Measurements from ENCODE around the gene RANBP9. TPM values are rescaled to one million over a fixed set of nuclear protein-coding genes. Genes with fewer than 3 reads are reported as not detected.
A peak's percentile ranks its signal among the peaks of the same experiment; 100 is the strongest.

Gene RANBP9
- total RNA-seq, 1 experiment from 2014 or later, result 17.5 TPM

GRCh38 chr6:13662651-13663334 lies 48.8 kb downstream of the RANBP9 start:
- Histone ChIP-seq H3K4me3 (ENCODE audit: low read length) (no peak overlapping the region), H2AFZ (ENCODE audit: low read length) (no peak overlapping the region), H3K9me2 (replicated peaks; ENCODE audit: insufficient read depth, low read length) (no peaks in the 10 kb centered on the region), H3K36me3 (ENCODE audit: insufficient read depth, low read length) (no peaks in the 10 kb centered on the region), H3K4me1 (ENCODE audit: low read length) (peaks cover 14% of the 10 kb centered on the region), H3K4me2 (ENCODE audit: low read depth, low read length, poor library complexity, severe bottlenecking) (peak overlapping the region; percentile 12), H4K20me1 (ENCODE audit: insufficient read depth, low read depth, low read length) (peaks cover 66% of the 10 kb centered on the region), H3K27ac (ENCODE audit: low read length) (no peak overlapping the region), H3K79me2 (ENCODE audit: low read length) (peaks cover 85% of the 10 kb centered on the region), H3K27me3 (ENCODE audit: low read length) (no peaks in the 10 kb centered on the region), H3K9me3 (ENCODE audit: low read length) (no peaks in the 10 kb centered on the region), H3K9ac (ENCODE audit: low read length) (no peak overlapping the region)
- DNase-seq, result no peak

GRCh38 chr6:13661647-13662046 lies 50.0 kb downstream of the RANBP9 start:
- no peak for DNase-seq
- Histone ChIP-seq H3K9me2 (replicated peaks; ENCODE audit: insufficient read depth, low read length) (no peaks in the 10 kb centered on the region), H3K27me3 (ENCODE audit: low read length) (no peaks in the 10 kb centered on the region), H3K4me2 (ENCODE audit: low read depth, low read length, poor library complexity, severe bottlenecking) (no peak overlapping the region), H2AFZ (ENCODE audit: low read length) (no peak overlapping the region), H3K4me1 (ENCODE audit: low read length) (peaks cover 14% of the 10 kb centered on the region), H3K4me3 (ENCODE audit: low read length) (no peak overlapping the region), H3K9ac (ENCODE audit: low read length) (no peak overlapping the region), H3K9me3 (ENCODE audit: low read length) (no peaks in the 10 kb centered on the region), H3K79me2 (ENCODE audit: low read length) (peaks cover 83% of the 10 kb centered on the region), H3K36me3 (ENCODE audit: insufficient read depth, low read length) (no peaks in the 10 kb centered on the region), H4K20me1 (ENCODE audit: insufficient read depth, low read depth, low read length) (peaks cover 56% of the 10 kb centered on the region), H3K27ac (ENCODE audit: low read length) (no peak overlapping the region)

DNA sequence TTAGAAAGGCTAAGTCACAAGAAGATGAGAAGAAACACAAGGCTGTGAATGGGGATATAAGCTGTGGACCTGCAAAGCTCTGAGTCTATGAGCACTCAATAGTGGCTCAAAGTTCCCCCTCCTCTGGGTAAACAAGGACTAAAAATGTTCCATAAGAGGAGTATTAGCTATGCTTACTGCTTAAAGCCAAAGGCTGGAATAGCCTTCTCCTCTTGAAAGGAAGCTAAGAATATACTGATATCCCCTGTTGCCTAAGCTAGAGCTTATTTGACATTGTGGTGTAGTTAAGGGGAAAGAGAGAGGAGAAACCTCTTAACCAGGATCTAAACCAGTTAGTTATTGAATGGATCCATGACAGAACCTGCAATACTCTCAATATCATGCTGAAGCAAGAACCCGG lies 50.7 kb downstream of the RANBP9 start:
- Histone ChIP-seq H3K9ac (ENCODE audit: low read length) (no peak overlapping the region), H3K27me3 (ENCODE audit: low read length) (no peaks in the 10 kb centered on the region), H3K79me2 (ENCODE audit: low read length) (peaks cover 81% of the 10 kb centered on the region), H4K20me1 (ENCODE audit: insufficient read depth, low read depth, low read length) (peaks cover 53% of the 10 kb centered on the region), H3K27ac (ENCODE audit: low read length) (no peak overlapping the region), H2AFZ (ENCODE audit: low read length) (no peak overlapping the region), H3K4me3 (ENCODE audit: low read length) (no peak overlapping the region), H3K9me2 (replicated peaks; ENCODE audit: insufficient read depth, low read length) (no peaks in the 10 kb centered on the region), H3K9me3 (ENCODE audit: low read length) (no peaks in the 10 kb centered on the region), H3K4me2 (ENCODE audit: low read depth, low read length, poor library complexity, severe bottlenecking) (no peak overlapping the region), H3K4me1 (ENCODE audit: low read length) (peaks cover 14% of the 10 kb centered on the region), H3K36me3 (ENCODE audit: insufficient read depth, low read length) (no peaks in the 10 kb centered on the region)
- no peak for DNase-seq

DNA sequence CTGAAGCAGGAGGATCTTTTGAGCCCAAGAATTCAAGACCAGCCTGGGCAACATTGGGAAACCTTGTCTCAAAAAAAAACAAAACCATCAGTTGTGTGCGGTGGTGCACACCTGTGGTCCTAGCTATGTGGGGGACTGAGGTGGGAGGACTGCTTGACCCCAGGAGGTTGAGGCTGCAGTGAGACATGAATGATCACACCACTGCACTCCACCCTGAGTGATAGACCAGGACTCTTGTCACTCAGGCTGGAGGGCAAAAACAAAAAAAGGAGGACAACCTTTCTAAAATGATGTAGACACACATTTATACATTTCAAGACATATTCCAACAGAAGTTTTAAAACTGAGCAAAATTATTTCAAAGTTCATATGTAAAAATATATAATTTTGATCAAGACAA lies 51.4 kb downstream of the RANBP9 start:
- Histone ChIP-seq H3K36me3 (ENCODE audit: insufficient read depth, low read length) (no peaks in the 10 kb centered on the region), H4K20me1 (ENCODE audit: insufficient read depth, low read depth, low read length) (peaks cover 47% of the 10 kb centered on the region), H3K9me2 (replicated peaks; ENCODE audit: insufficient read depth, low read length) (no peaks in the 10 kb centered on the region), H3K4me3 (ENCODE audit: low read length) (no peak overlapping the region), H3K9me3 (ENCODE audit: low read length) (no peaks in the 10 kb centered on the region), H3K4me1 (ENCODE audit: low read length) (peaks cover 14% of the 10 kb centered on the region), H3K27ac (ENCODE audit: low read length) (no peak overlapping the region), H3K9ac (ENCODE audit: low read length) (no peak overlapping the region), H3K4me2 (ENCODE audit: low read depth, low read length, poor library complexity, severe bottlenecking) (no peak overlapping the region), H3K27me3 (ENCODE audit: low read length) (no peaks in the 10 kb centered on the region), H3K79me2 (ENCODE audit: low read length) (peaks cover 75% of the 10 kb centered on the region), H2AFZ (ENCODE audit: low read length) (no peak overlapping the region)
- no peak for DNase-seq

DNA sequence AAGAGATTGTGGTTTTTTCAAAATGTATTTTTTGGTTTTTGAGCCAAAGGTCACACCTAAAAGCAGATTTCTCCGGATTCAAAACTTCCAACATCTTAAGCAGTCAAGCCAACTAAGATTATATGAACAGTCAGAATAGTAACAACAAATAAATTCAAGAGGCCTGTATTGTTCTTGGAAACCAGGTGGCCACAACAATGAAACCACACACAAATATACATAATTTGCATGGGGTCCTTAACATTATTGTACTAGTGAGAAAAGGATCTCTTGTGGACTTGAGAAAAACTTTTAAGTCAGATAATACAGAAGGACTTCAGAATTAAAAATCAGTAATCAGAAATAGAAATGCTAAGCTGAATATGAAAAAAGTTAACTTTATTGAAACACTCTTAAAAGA lies 55.9 kb downstream of the RANBP9 start:
- Histone ChIP-seq H3K9me3 (ENCODE audit: low read length) (no peaks in the 10 kb centered on the region), H3K27ac (ENCODE audit: low read length) (no peak overlapping the region), H3K4me1 (ENCODE audit: low read length) (no peaks in the 10 kb centered on the region), H2AFZ (ENCODE audit: low read length) (no peak overlapping the region), H3K9me2 (replicated peaks; ENCODE audit: insufficient read depth, low read length) (no peaks in the 10 kb centered on the region), H4K20me1 (ENCODE audit: insufficient read depth, low read depth, low read length) (peaks cover 10% of the 10 kb centered on the region), H3K4me3 (ENCODE audit: low read length) (no peak overlapping the region), H3K4me2 (ENCODE audit: low read depth, low read length, poor library complexity, severe bottlenecking) (no peak overlapping the region), H3K79me2 (ENCODE audit: low read length) (peaks cover 51% of the 10 kb centered on the region), H3K9ac (ENCODE audit: low read length) (no peak overlapping the region), H3K36me3 (ENCODE audit: insufficient read depth, low read length) (no peaks in the 10 kb centered on the region; the same call in 1 of the 2 replicates), H3K27me3 (ENCODE audit: low read length) (no peaks in the 10 kb centered on the region)
- DNase-seq, result no peak

- no peaks in the 10 kb centered on the region; the same call in 1 of the 2 replicates for H3K36me3 ChIP-seq (ENCODE audit: insufficient read depth, low read length)
- no peaks in the 10 kb centered on the region for H3K9me3 ChIP-seq (ENCODE audit: low read length)
- H3K79me2 ChIP-seq (ENCODE audit: low read length), result peaks cover 39% of the 10 kb centered on the region
Observed at GRCh38 chr6:13654496-13654895, 57.1 kb downstream of the RANBP9 start.

GRCh38 chr6:13653296-13653695 lies 58.3 kb downstream of the RANBP9 start:
- no peaks in the 10 kb centered on the region; the same call in 1 of the 2 replicates for H3K36me3 ChIP-seq (ENCODE audit: insufficient read depth, low read length)
- no peaks in the 10 kb centered on the region for H3K4me1 ChIP-seq (ENCODE audit: low read length)
- H3K79me2 ChIP-seq (ENCODE audit: low read length), result peaks cover 28% of the 10 kb centered on the region
- no peaks in the 10 kb centered on the region for H4K20me1 ChIP-seq (ENCODE audit: insufficient read depth, low read depth, low read length)
- no peak overlapping the region for H3K4me2 ChIP-seq (ENCODE audit: low read depth, low read length, poor library complexity, severe bottlenecking)
- no peaks in the 10 kb centered on the region for H3K9me3 ChIP-seq (ENCODE audit: low read length)
- no peak overlapping the region for H3K9ac ChIP-seq (ENCODE audit: low read length)
- H3K27me3 ChIP-seq (ENCODE audit: low read length), result no peaks in the 10 kb centered on the region
- no peaks in the 10 kb centered on the region for H3K9me2 ChIP-seq (replicated peaks; ENCODE audit: insufficient read depth, low read length)
- H3K27ac ChIP-seq (ENCODE audit: low read length), result no peak overlapping the region
- no peak overlapping the region for H3K4me3 ChIP-seq (ENCODE audit: low read length)
- no peak for DNase-seq
- no peak overlapping the region for H2AFZ ChIP-seq (ENCODE audit: low read length)

More at GRCh38 chr6:13654496-13654895, 57.1 kb downstream of the RANBP9 start:
- Histone ChIP-seq H3K9me2 (replicated peaks; ENCODE audit: insufficient read depth, low read length) (no peaks in the 10 kb centered on the region), H3K27ac (ENCODE audit: low read length) (no peak overlapping the region), H3K4me2 (ENCODE audit: low read depth, low read length, poor library complexity, severe bottlenecking) (no peak overlapping the region), H4K20me1 (ENCODE audit: insufficient read depth, low read depth, low read length) (no peaks in the 10 kb centered on the region), H3K4me1 (ENCODE audit: low read length) (no peaks in the 10 kb centered on the region), H3K27me3 (ENCODE audit: low read length) (no peaks in the 10 kb centered on the region), H2AFZ (ENCODE audit: low read length) (no peak overlapping the region), H3K9ac (ENCODE audit: low read length) (no peak overlapping the region), H3K4me3 (ENCODE audit: low read length) (no peak overlapping the region)
- DNase-seq, result no peak

DNA sequence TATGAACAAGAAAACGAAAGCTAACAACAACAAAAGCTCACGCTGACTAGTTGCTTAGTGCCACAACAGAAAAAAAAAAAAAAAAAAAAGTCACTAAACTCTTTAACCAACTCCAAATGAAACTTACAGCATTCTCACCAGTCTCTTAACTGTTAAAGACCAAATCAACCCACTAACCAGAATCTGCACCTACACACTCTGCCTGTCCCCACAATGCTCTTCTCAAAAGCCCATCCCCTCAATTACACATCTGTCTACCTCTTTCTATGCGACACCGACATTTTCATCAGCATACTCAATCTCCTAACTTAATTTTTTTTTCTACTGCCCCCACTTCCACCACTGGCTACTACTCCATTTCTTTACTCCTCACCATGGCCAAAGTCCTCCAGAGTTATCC lies 62.2 kb downstream of the RANBP9 start:
- Histone ChIP-seq H3K27me3 (ENCODE audit: low read length) (no peaks in the 10 kb centered on the region), H3K4me1 (ENCODE audit: low read length) (no peaks in the 10 kb centered on the region), H3K9ac (ENCODE audit: low read length) (no peak overlapping the region), H3K4me3 (ENCODE audit: low read length) (no peak overlapping the region), H3K9me2 (replicated peaks; ENCODE audit: insufficient read depth, low read length) (no peaks in the 10 kb centered on the region), H3K36me3 (ENCODE audit: insufficient read depth, low read length) (no peaks in the 10 kb centered on the region; the same call in 1 of the 2 replicates), H3K27ac (ENCODE audit: low read length) (no peak overlapping the region), H3K79me2 (ENCODE audit: low read length) (peaks cover 13% of the 10 kb centered on the region), H2AFZ (ENCODE audit: low read length) (no peak overlapping the region), H3K4me2 (ENCODE audit: low read depth, low read length, poor library complexity, severe bottlenecking) (no peak overlapping the region), H3K9me3 (ENCODE audit: low read length) (no peaks in the 10 kb centered on the region), H4K20me1 (ENCODE audit: insufficient read depth, low read depth, low read length) (no peaks in the 10 kb centered on the region)
- no peak for DNase-seq

All from Karpas-422 (cell line).